ENCODE results near the gene CDH24.

CDH24 gene

DNA sequence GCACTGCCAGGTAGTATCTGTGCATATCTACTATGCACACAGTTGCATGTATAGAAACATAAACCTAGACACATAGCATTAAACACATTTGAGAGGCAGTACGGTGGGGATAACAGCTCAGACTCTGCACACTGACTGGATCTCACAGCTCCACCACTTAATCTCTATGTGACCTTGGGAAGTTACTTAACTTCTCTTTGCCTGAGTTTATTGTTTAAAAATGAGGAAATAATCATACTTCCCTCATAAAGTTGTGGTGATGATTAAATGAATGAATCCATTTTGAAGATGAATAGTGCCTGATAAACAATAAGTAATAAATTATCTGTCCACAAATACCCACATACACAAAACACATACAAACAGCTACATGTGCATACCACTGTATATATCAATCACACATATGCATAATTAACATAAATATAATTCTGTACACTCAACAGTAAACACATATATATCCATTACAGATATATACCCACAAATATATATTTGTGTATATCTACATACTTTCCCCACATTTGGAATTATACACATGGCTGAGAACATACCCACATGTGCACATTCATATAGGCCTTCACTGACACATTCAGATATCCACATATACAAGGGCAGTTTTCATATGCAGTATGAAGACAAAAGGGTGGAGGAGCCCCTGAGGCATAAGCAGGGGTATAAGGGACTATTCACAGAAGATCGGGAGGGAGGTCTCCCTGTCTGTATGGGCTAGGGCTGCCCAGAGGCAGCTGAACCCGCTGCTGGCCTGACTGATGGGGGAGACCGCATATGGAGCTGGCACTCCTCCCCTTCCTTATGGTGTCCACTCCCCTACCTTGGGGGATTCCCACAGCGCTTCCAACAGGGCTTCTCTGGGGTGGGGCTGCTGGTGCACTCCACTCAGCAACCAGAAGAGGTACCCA is 5.9 kb downstream of the CDH24 start:
- Histone ChIP-seq H3K9me3 (ENCODE audit: control insufficient read depth in 1 of 2, low read length in 2 of 2) (no peaks in the 10 kb centered on the region), H3K27me3 (ENCODE audit: low read depth, low read length) (no peaks in the 10 kb centered on the region), H3K36me3 (ENCODE audit: control insufficient read depth in 1 of 2, insufficient read depth in 2 of 2, low read length in 2 of 2) (no peaks in the 10 kb centered on the region), H3K4me1 (ENCODE audit: control insufficient read depth in 1 of 2, insufficient read depth in 2 of 2, low read length in 2 of 2) (peaks cover 4 to 11% of the 10 kb centered on the region in 2 donors), H3K27ac (ENCODE audit: low read length) (no peak overlapping the region), H3K4me3 (ENCODE audit: low read depth in 1 of 2, low read length in 2 of 2) (no peak overlapping the region)

DNA sequence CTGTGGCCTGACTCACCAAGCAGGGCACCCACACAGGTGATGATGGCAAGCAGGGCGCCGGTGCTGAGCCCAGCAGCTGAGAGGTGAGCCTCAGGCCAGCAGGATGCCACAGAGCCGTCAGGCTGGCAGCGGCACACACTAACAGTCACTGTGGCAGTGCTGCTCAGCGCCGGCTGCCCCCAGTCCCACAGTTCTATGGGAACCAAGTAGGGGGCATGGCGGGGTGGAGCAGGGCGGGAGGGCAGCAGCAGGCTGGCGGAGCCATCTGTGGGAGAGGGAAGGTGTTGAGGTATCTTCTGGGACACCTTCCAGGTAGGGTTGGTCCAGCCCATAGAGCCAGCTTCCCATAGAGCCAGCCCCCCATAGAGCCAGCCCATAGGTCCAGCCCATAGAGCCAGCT is 8.3 kb downstream of the CDH24 start:
- H3K36me3 ChIP-seq (ENCODE audit: control insufficient read depth in 1 of 2, insufficient read depth in 2 of 2, low read length in 2 of 2) = no peaks in the 10 kb centered on the region
- H3K27me3 ChIP-seq (ENCODE audit: low read depth, low read length) = no peaks in the 10 kb centered on the region
- no peak overlapping the region for H3K27ac ChIP-seq (ENCODE audit: low read length)
- H3K9me3 ChIP-seq (ENCODE audit: control insufficient read depth in 1 of 2, low read length in 2 of 2) = no peaks in the 10 kb centered on the region
- H3K4me3 ChIP-seq (ENCODE audit: low read depth in 1 of 2, low read length in 2 of 2) = no peak overlapping the region
- H3K4me1 ChIP-seq (ENCODE audit: control insufficient read depth in 1 of 2, insufficient read depth in 2 of 2, low read length in 2 of 2) = no peaks in the 10 kb centered on the region

GRCh38 chr14:23047751-23048693 is 9.3 kb downstream of the CDH24 start:
- no peaks in the 10 kb centered on the region for H3K9me3 ChIP-seq (ENCODE audit: control insufficient read depth in 1 of 2, low read length in 2 of 2)
- H3K4me3 ChIP-seq (ENCODE audit: low read depth in 1 of 2, low read length in 2 of 2) = no peak overlapping the region
- no peaks in the 10 kb centered on the region for H3K27me3 ChIP-seq (ENCODE audit: low read depth, low read length)
- no peak overlapping the region for H3K27ac ChIP-seq (ENCODE audit: low read length)
- no peaks in the 10 kb centered on the region for H3K36me3 ChIP-seq (ENCODE audit: control insufficient read depth in 1 of 2, insufficient read depth in 2 of 2, low read length in 2 of 2)
- H3K4me1 ChIP-seq (ENCODE audit: control insufficient read depth in 1 of 2, insufficient read depth in 2 of 2, low read length in 2 of 2) = no peaks in the 10 kb centered on the region

GRCh38 chr14:23047034-23047634 is 10.2 kb downstream of the CDH24 start:
- Histone ChIP-seq H3K4me1 (ENCODE audit: control insufficient read depth in 1 of 2, insufficient read depth in 2 of 2, low read length in 2 of 2) (no peaks in the 10 kb centered on the region), H3K36me3 (ENCODE audit: control insufficient read depth in 1 of 2, insufficient read depth in 2 of 2, low read length in 2 of 2) (no peaks in the 10 kb centered on the region), H3K4me3 (ENCODE audit: low read depth in 1 of 2, low read length in 2 of 2) (no peak overlapping the region), H3K27me3 (ENCODE audit: low read depth, low read length) (no peaks in the 10 kb centered on the region), H3K9me3 (ENCODE audit: control insufficient read depth in 1 of 2, low read length in 2 of 2) (no peaks in the 10 kb centered on the region), H3K27ac (ENCODE audit: low read length) (no peak overlapping the region)

GRCh38 chr14:23045419-23046357 is 11.6 kb downstream of the CDH24 start:
- H3K27ac ChIP-seq (ENCODE audit: low read length) = no peak overlapping the region

GRCh38 chr14:23044840-23045239 is 12.5 kb downstream of the CDH24 start:
- H3K4me1 ChIP-seq (ENCODE audit: control insufficient read depth in 1 of 2, insufficient read depth in 2 of 2, low read length in 2 of 2) = no peaks in the 10 kb centered on the region
- H3K36me3 ChIP-seq (ENCODE audit: control insufficient read depth in 1 of 2, insufficient read depth in 2 of 2, low read length in 2 of 2) = no peaks in the 10 kb centered on the region
- no peak overlapping the region for H3K27ac ChIP-seq (ENCODE audit: low read length)
- no peaks in the 10 kb centered on the region for H3K27me3 ChIP-seq (ENCODE audit: low read depth, low read length)
- no peaks in the 10 kb centered on the region for H3K9me3 ChIP-seq (ENCODE audit: control insufficient read depth in 1 of 2, low read length in 2 of 2)
- no peak overlapping the region for H3K4me3 ChIP-seq (ENCODE audit: low read depth in 1 of 2, low read length in 2 of 2)

More at GRCh38 chr14:23045419-23046357, 11.6 kb downstream of the CDH24 start:
- H3K27me3 ChIP-seq (ENCODE audit: low read depth, low read length) = no peaks in the 10 kb centered on the region
- no peaks in the 10 kb centered on the region for H3K4me1 ChIP-seq (ENCODE audit: control insufficient read depth in 1 of 2, insufficient read depth in 2 of 2, low read length in 2 of 2)
- H3K4me3 ChIP-seq (ENCODE audit: low read depth in 1 of 2, low read length in 2 of 2) = no peak overlapping the region
- H3K36me3 ChIP-seq (ENCODE audit: control insufficient read depth in 1 of 2, insufficient read depth in 2 of 2, low read length in 2 of 2) = no peaks in the 10 kb centered on the region
- H3K9me3 ChIP-seq (ENCODE audit: control insufficient read depth in 1 of 2, low read length in 2 of 2) = no peaks in the 10 kb centered on the region

GRCh38 chr14:23043754-23044153 is 13.6 kb downstream of the CDH24 start:
- Histone ChIP-seq H3K27me3 (ENCODE audit: low read depth, low read length) (no peaks in the 10 kb centered on the region), H3K4me1 (ENCODE audit: control insufficient read depth in 1 of 2, insufficient read depth in 2 of 2, low read length in 2 of 2) (no peaks in the 10 kb centered on the region), H3K9me3 (ENCODE audit: control insufficient read depth in 1 of 2, low read length in 2 of 2) (no peaks in the 10 kb centered on the region), H3K4me3 (ENCODE audit: low read depth in 1 of 2, low read length in 2 of 2) (no peak overlapping the region), H3K36me3 (ENCODE audit: control insufficient read depth in 1 of 2, insufficient read depth in 2 of 2, low read length in 2 of 2) (no peaks in the 10 kb centered on the region), H3K27ac (ENCODE audit: low read length) (no peak overlapping the region)

DNA sequence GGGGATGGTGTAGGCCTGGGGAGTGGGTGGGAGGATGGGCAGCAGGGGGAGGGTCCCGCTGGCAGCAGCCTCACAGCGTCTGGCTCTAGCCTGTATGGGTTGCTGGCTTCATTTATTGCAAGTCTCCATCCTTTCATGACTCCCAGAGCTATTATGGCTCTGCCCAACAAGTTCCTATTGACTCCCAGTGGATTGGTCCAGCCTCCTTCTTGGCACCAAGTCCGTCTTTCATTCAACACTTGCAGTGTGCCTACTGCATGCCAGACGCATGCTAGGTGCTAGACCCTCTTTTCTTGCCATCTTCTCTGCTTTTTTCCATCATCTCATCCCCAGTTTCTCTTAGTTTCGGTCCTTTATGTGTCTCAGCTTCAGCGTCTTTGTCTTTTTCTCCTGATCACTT is 14.2 kb downstream of the CDH24 start:
- Histone ChIP-seq H3K36me3 (ENCODE audit: control insufficient read depth in 1 of 2, insufficient read depth in 2 of 2, low read length in 2 of 2) (no peaks in the 10 kb centered on the region), H3K27ac (ENCODE audit: low read length) (no peak overlapping the region), H3K4me1 (ENCODE audit: control insufficient read depth in 1 of 2, insufficient read depth in 2 of 2, low read length in 2 of 2) (no peaks in the 10 kb centered on the region), H3K27me3 (ENCODE audit: low read depth, low read length) (no peaks in the 10 kb centered on the region), H3K4me3 (ENCODE audit: low read depth in 1 of 2, low read length in 2 of 2) (no peak overlapping the region), H3K9me3 (ENCODE audit: control insufficient read depth in 1 of 2, low read length in 2 of 2) (no peaks in the 10 kb centered on the region)

- no peak within 1 kb of the TSS for H3K27ac ChIP-seq (ENCODE audit: low read length)
- H3K4me1 ChIP-seq (ENCODE audit: control insufficient read depth in 1 of 2, insufficient read depth in 2 of 2, low read length in 2 of 2) = no peaks in the 10 kb centered on the region
- no peaks in the 10 kb centered on the region for H3K27me3 ChIP-seq (ENCODE audit: low read depth, low read length)
- no peak within 1 kb of the TSS for H3K4me3 ChIP-seq (ENCODE audit: low read depth in 1 of 2, low read length in 2 of 2)
- no peaks in the 10 kb centered on the region for H3K9me3 ChIP-seq (ENCODE audit: control insufficient read depth in 1 of 2, low read length in 2 of 2)
- no peaks in the 10 kb centered on the region for H3K36me3 ChIP-seq (ENCODE audit: control insufficient read depth in 1 of 2, insufficient read depth in 2 of 2, low read length in 2 of 2)
Observed at GRCh38 chr14:23042162-23042965, 15.0 kb downstream of the CDH24 start, which contains the start of gene PSMB11. Gene PSMB11, plus strand, starts transcription at chr14:23042212. Its CDS starts 14 bp downstream, at chr14:23042226.

DNA sequence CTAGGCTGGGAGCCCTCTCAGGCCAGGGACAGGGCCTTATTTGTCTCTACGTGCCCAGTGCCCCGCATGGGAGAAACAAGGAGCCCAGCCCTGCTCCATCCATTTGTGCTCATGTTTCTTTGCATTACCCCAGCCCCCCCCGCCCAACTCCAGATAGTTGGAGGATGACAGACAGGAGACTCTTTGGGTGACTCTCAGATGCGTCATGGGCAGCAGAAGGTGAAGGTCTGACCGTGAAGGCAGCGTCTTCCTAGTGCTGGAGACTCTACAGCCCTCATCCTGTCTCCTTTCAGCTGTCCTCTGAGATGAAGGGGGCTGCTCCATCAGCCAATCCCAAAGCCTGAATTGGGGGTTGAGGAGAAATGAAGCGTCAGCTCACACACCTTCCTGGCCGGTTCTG is 15.6 kb downstream of the CDH24 start:
- no peak overlapping the region for H3K27ac ChIP-seq (ENCODE audit: low read length)
- H3K27me3 ChIP-seq (ENCODE audit: low read depth, low read length) = no peaks in the 10 kb centered on the region
- no peaks in the 10 kb centered on the region for H3K4me1 ChIP-seq (ENCODE audit: control insufficient read depth in 1 of 2, insufficient read depth in 2 of 2, low read length in 2 of 2)
- no peaks in the 10 kb centered on the region for H3K36me3 ChIP-seq (ENCODE audit: control insufficient read depth in 1 of 2, insufficient read depth in 2 of 2, low read length in 2 of 2)
- H3K4me3 ChIP-seq (ENCODE audit: low read depth in 1 of 2, low read length in 2 of 2) = no peak overlapping the region
- no peaks in the 10 kb centered on the region for H3K9me3 ChIP-seq (ENCODE audit: control insufficient read depth in 1 of 2, low read length in 2 of 2)

Data from muscle layer of duodenum (tissue), 2 donors.